ENCODE results near the gene OXGR1.

DNA sequence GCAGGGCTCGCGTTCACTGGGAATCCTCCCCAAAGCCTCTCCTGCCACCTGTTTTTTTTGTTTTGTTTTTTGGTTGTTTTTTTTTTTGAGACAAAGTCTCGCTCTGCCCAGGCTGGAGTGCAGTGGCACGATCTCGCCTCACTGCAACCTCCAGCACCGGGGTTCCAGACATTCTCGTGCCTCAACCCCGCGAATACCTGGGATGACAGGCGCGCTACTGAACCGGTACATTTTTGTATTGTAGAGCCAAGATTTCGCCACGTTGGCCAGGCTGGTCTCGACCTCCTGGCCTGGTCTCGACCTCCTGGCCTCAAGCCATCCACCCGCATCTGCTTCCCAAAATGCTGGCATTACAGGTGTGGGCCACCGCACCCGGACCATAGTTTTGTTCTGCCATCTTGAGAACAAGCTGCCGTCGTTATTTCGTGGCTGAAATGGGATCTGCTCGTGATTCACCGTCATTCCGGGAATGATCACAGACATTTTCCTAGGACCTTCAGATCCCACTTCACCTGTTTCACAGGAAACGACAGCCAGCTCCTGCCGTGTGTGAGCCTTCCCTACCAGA is 46.8 kb downstream of the OXGR1 start:
- TF ChIP-seq TAF1 (IDR thresholded peaks at IDR 0.05; ENCODE audit: borderline replicate concordance, low read depth, low read length) (no peak), POLR2AphosphoS5 (IDR thresholded peaks at IDR 0.05; ENCODE audit: low read depth, low read length) (no peak)
